ENCODE measurements around the gene CCDC30.
A peak's percentile ranks its signal among the peaks of the same experiment; 100 is the strongest.
"Not testable (repeated sequence)": the region's sequence is repeated elsewhere in the genome, so short reads cannot be mapped to it uniquely, and the experiment has no call there.

Gene CCDC30

DNA sequence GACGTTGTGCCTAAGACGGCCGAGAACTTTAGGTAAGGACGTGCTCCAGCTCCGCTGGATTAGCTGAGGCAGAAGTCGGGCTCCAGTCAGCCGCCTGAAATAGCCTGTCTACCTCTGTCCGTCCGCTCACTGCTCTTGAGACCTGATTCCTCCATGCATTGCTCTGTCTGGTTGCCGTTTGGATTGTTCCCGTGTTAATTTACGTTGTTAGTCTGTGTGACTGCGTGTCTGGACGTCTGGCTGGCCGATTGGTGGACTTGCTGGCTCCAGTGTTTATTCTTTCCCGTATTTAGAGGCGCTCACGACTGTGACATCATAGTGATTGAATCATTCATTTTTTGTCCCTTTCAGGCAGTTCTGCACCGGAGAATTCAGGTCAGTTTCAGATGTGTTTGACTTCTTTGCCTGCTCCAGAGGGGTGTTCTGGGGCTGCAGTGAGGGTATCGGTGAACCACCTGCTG, 195.8 kb downstream of the CCDC30 start:
- no peak for DNase-seq

GRCh38 chr1:42660907-42661500, 197.9 kb downstream of the CCDC30 start:
- DNase-seq = no peak

- DNase-seq = no peak
Observed at GRCh38 chr1:42669936-42670335, 206.8 kb downstream of the CCDC30 start.

GRCh38 chr1:42670425-42670824, 207.3 kb downstream of the CCDC30 start:
- no peak for DNase-seq

GRCh38 chr1:42674214-42674613, 211.1 kb downstream of the CCDC30 start:
- DNase-seq = no peak

- no peak for DNase-seq
Observed at GRCh38 chr1:42674682-42675081, 211.6 kb downstream of the CCDC30 start.

DNA sequence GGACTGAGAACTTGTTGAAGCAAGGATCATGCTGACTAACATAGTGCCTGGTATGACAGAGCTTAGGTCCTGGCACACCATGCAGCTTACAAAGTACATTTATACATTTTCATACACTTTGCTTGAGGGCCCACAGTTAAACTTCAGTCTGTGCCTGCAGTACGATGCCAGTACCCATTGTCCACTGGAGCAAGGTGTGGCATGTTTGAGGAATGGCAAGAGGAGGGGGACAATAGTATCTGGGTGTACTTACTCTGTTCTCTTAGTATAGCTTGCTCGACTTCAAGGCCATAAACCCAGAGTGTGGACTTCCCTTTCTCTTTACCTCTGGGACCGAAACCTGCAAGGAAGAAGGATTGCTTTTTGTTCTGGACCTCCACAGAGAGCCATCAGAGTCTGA, 212.4 kb downstream of the CCDC30 start:
- no peak for DNase-seq

GRCh38 chr1:42676534-42677087, 213.5 kb downstream of the CCDC30 start:
- no peak for DNase-seq

DNA sequence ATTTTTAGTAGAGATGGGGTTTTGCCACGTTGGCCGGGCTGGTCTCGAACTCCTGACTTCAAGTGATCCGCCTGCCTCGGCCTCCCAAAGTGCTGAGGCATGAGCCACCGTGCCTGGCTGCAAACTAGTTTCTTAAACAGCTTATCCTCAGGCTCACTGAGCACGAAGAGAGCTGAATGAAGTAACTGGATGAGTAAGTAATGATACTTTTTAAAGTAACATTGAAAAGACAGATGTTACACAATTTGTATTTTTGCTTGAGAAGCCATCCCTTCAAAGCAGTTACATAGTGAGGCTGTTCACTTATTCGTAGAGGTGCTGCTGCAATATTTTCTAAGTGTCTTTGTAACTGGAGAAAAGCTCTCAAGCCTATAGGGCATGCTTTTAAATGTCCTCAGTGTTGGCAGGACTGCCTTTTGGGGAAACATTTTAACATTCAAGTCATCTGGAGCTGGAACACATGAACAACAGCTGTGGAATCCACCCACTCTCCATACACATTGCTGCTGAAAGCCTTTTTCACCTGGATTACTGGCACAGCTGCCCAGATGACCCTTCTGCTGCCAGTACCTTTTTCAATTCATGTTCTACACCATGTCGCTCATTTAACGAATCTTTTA, 216.4 kb downstream of the CCDC30 start:
- DNase-seq = no peak

- DNase-seq = no peak
Observed at GRCh38 chr1:42680055-42680454, 217.0 kb downstream of the CCDC30 start.

GRCh38 chr1:42680921-42681683, 218.0 kb downstream of the CCDC30 start:
- peak; percentile 17 for DNase-seq

DNA sequence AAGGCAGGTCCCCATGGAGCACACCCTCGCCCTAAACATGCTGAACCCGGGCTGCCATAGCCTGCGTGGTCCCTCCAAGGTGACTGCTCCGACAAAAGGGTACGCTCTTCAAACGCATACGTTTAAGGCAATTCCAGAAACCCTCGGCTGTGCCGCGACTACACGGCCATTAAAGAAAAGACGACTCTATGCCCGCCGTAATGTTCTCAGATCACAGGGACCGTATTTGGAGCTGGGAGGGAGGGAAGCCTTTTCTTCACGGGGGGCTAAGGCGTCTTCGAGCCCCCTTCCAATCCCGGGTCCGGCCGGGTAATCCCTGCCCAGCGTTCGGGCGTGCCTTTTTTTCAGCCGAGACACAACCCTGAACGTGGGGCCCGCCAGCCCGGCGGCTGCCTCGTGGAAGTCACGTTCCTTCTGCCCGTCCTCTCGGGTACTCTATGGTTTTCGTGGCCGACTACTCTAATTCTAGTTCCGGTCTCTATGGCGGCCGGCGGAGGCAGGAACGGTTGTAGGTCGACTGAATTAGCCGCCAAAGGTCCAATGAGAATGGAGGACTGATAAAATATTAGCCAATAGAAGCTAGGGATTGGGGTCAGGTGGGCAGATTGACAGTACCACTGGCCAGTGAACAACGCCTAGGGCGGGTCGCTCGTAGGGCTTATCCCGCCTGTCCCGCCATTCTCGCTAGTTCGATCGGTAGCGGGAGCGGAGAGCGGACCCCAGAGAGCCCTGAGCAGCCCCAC, 218.8 kb downstream of the CCDC30 start, which contains the start of gene YBX1:
YBX1 (plus strand) TSS at position 678 of the 743 bp plus-strand sequence. CDS start 148 bp downstream, outside the sequence.
- DNase-seq = peak; percentile 94

DNA sequence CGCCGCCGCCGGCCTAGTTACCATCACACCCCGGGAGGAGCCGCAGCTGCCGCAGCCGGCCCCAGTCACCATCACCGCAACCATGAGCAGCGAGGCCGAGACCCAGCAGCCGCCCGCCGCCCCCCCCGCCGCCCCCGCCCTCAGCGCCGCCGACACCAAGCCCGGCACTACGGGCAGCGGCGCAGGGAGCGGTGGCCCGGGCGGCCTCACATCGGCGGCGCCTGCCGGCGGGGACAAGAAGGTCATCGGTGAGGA, 219.3 kb downstream of the CCDC30 start:
- not testable (repeated sequence) for DNase-seq

GRCh38 chr1:42682739-42683531, 219.8 kb downstream of the CCDC30 start:
- peak; percentile 74 for DNase-seq

GRCh38 chr1:42684139-42684538, 221.1 kb downstream of the CCDC30 start:
- no peak for DNase-seq

GRCh38 chr1:42686418-42686817, 223.3 kb downstream of the CCDC30 start:
- no peak for DNase-seq

GRCh38 chr1:42689912-42690311, 226.8 kb downstream of the CCDC30 start:
- DNase-seq = no peak

DNA sequence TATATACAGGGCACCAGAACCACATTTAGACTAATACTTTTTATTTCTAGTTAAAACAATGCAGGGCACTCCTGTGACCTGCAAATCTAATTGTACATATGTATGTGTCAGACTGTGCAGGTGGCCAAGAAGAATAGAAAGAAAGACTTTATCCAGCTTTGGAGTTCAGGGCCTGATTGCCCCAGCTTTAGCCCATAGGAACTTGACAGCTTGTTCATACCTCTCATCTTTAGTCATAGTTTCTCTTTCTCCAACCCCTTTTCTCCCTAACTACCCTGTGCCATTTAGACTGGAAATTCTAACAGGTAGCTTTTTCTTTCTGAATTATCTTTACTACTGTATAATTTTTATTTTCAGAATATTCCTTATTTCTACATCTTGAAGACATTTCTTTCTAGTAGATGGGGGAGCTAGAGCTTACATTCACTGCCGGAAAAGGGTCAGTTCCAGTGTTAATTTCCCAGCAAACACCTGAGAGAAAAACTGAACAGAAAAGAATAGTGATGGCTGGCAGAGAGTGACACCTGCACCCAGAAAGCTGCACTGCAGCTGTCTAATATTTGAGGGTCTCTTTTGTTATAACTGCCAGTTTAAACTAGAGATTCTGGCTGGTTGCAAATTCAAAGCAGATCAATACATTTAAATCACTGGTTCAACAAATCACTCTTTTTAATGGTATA, 227.5 kb downstream of the CCDC30 start:
- DNase-seq = no peak

GRCh38 chr1:42691157-42691498, 228.0 kb downstream of the CCDC30 start:
- no peak for DNase-seq

GRCh38 chr1:42692461-42692860, 229.4 kb downstream of the CCDC30 start:
- DNase-seq = no peak

- no peak for DNase-seq
Observed at GRCh38 chr1:42692911-42693310, 229.8 kb downstream of the CCDC30 start.
